HCT116 (cell line): Measurements from ENCODE around the gene SUSD5.

Experiments used
- CTCF ChIP-seq, 3 experiments: fragments of 200-600 bp in 1 of 3; sonication (generic) in 1 of 3; IDR thresholded peaks in 2 of 3; conservative IDR thresholded peaks in 1 of 3; 2 replicates each; pipeline ENCODE4 v1.5.1; 2012 to 2017; ENCODE audit warnings: low read depth in 2 of 3, low read length in 2 of 3, antibody characterized with exemption in 1 of 3, borderline replicate concordance in 1 of 3, control low read depth in 1 of 3, mild to moderate bottlenecking in 1 of 3, mixed read lengths in 1 of 3, mixed run types in 1 of 3, moderate library complexity in 1 of 3; ENCODE audit not compliant: insufficient read depth in 1 of 3
- EZH2 ChIP-seq: fragments of 200-600 bp; sonication (generic); IDR thresholded peaks from 2 replicates; pipeline ENCODE4 v1.6.1; 2017; ENCODE audit warnings: antibody characterized with exemption, mixed run types
- POLR2A ChIP-seq: IDR thresholded peaks from 2 replicates; pipeline ENCODE4 v1.7.0; 2011; ENCODE audit warnings: borderline replicate concordance; ENCODE audit not compliant: insufficient read depth, insufficient read length; ENCODE audit errors: extremely low read depth
- ZNF274 ChIP-seq: fragments of 200-500 bp; sonication (Bioruptor generic); IDR thresholded peaks from 2 replicates; pipeline ENCODE4 v1.6.1; 2014; ENCODE audit warnings: mild to moderate bottlenecking, low read depth, low read length, inconsistent platforms

DNA sequence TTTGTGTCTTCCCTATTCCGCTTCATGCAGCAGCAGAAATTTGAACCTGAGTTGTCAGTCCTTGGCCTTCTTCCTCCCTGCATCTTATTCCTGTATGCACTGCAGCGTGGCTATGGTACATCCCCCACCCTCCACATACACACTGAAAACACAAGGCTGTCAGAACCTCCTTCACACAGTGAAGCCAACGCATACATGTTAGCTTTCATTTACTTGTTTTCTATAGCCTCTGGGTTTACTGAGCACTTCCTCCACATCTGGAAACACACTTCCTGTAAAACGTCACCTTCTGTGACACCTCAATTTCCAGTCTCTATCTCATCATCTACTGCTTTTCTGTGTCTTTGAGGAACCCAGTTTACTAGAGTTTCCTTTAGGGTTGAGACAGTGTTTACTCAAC lies 47.0 kb downstream of the SUSD5 start:
- TF ChIP-seq CTCF (IDR thresholded peaks at IDR 0.05 in 2 of 3, conservative IDR thresholded peaks at IDR 0.05 in 1 of 3; ENCODE audit: borderline replicate concordance in 1 of 3, insufficient read depth in 1 of 3, low read depth in 2 of 3, low read length in 2 of 3) (no peak), EZH2 (no peak), POLR2A (no peak), ZNF274 (no peak)
